GM23338 (cell line): ENCODE results near the gene ARHGAP4.

Source experiments
- CTCF ChIP-seq, 2 experiments: fragments of 200-600 bp in 1 of 2; sonication (generic) in 1 of 2; conservative IDR thresholded peaks; 2 replicates each; pipeline versions ENCODE4 v1.5.1 to v1.6.1; 2016 to 2017; ENCODE audit warnings: antibody characterized with exemption in 2 of 2, low read depth in 2 of 2, mild to moderate bottlenecking in 2 of 2, moderate library complexity in 1 of 2
- ETS1 ChIP-seq: IDR thresholded peaks from 2 replicates; pipeline ENCODE4 v1.6.1; 2016; ENCODE audit warnings: antibody characterized with exemption
- EZH2 ChIP-seq: fragments of 200-600 bp; sonication (generic); IDR thresholded peaks from one replicate; pipeline ENCODE4 v1.8.0; 2017; ENCODE audit warnings: antibody characterized with exemption, mild to moderate bottlenecking, low read depth; ENCODE audit not compliant: unreplicated experiment
- EZH2phosphoT487 ChIP-seq: fragments of 200-600 bp; sonication (generic); IDR thresholded peaks from one replicate; pipeline ENCODE4 v1.8.1; 2018; ENCODE audit warnings: antibody characterized with exemption; ENCODE audit not compliant: unreplicated experiment
- POLR2AphosphoS5 ChIP-seq: IDR thresholded peaks from 2 replicates; pipeline ENCODE4 v1.6.1; 2016; ENCODE audit warnings: antibody characterized with exemption, low read depth
- ZNF114 ChIP-seq: fragments of 250-450 bp; sonication (Bioruptor Pico); IDR thresholded peaks from 2 replicates; pipeline ENCODE4 v1.5.0; 2020; ENCODE audit warnings: mild to moderate bottlenecking, moderate library complexity
- ZNF331 ChIP-seq: fragments of 250-450 bp; sonication (Bioruptor Pico); IDR thresholded peaks from 2 replicates; pipeline ENCODE4 v1.5.0; 2020; ENCODE audit warnings: low read depth, mild to moderate bottlenecking, moderate library complexity

GRCh38 chrX:153869473-153870287, 56.4 kb downstream of the ARHGAP4 start:
- TF ChIP-seq CTCF (conservative IDR thresholded peaks at IDR 0.05; ENCODE audit: low read depth in 2 of 2) (no peak), POLR2AphosphoS5 (no peak), ETS1 (no peak), ZNF331 (no peak), EZH2 (no peak), ZNF114 (no peak), EZH2phosphoT487 (no peak)
